Testis (tissue), 3 donors: ENCODE results near the gene ASIC2. TPM values are rescaled to one million over a fixed set of nuclear protein-coding genes. Genes with fewer than 3 reads are reported as not detected.

Experiments
- DNase-seq: peaks from one replicate; pipeline ENCODE4 v3.0.0-alpha.2; 2019
- H3K27ac ChIP-seq, 2 donors: fragments of 200-600 bp; sonication (generic); one replicate each; pipeline ENCODE4 v1.5.1; 2019
- H3K27me3 ChIP-seq: fragments of 200-600 bp; sonication (generic); one replicate; pipeline ENCODE4 v1.5.1; 2019
- H3K36me3 ChIP-seq: fragments of 200-600 bp; sonication (generic); one replicate; pipeline ENCODE4 v1.5.1; 2017; ENCODE audit warnings: low read depth; ENCODE audit errors: missing control alignments
- H3K4me1 ChIP-seq: fragments of 200-600 bp; sonication (generic); one replicate; pipeline ENCODE4 v1.5.1; 2019
- H3K4me3 ChIP-seq, 2 donors: fragments of 200-600 bp; sonication (generic); one replicate each; pipeline ENCODE4 v1.5.1; 2017 to 2019
- H3K9me3 ChIP-seq: fragments of 200-600 bp; sonication (generic); one replicate; pipeline ENCODE4 v1.5.1; 2017
- POLR2A ChIP-seq: fragments of 450-650 bp; IDR thresholded peaks from one replicate; pipeline ENCODE4 v1.6.1; 2017; ENCODE audit warnings: antibody characterized with exemption, mild to moderate bottlenecking, moderate library complexity
- WGBS, 2 donors: methylation state at CpG; one replicate each; pipeline ENCODE4 v1.1.5; 2018; 5-methylcytosine and 5-hydroxymethylcytosine counted together
- intact Hi-C: fragments of 100-400 bp; cut with DNase I; formaldehyde crosslinking; loops from one replicate; pipeline ENCODE4 v1.15.1; 2023; ENCODE audit warnings: low total_unique reads
- polyA plus RNA-seq: library from polyadenylated mRNA; stranded (reverse); fragments of 350-450 nt; fragmentation: Illumina TruSeq; extraction: RNeasy Lipid Tissue Mini Kit (QIAGEN cat#74804); gene quantifications from one replicate; pipeline ENCODE4 v1.2.3, GENCODE V29; 2014; ENCODE audit warnings: low read depth, low replicate concordance; ENCODE audit not compliant: insufficient read depth
- total RNA-seq, 2 donors: library from RNA; depleted of rRNA; stranded (reverse); fragments of >200 nt; gene quantifications; one replicate each; pipeline ENCODE4 v1.2.3, GENCODE V29; 2016
- TF ChIP-seq, protein P1 (sequence below), 3 experiments: fragments of 450-650 bp in 2 of 3; fragments of 200-600 bp in 1 of 3; sonication (generic) in 1 of 3; IDR thresholded peaks; one replicate each; pipeline ENCODE4 v1.5.1; 2016 to 2019; ENCODE audit warnings: antibody characterized with exemption in 3 of 3, mild to moderate bottlenecking in 2 of 3, moderate library complexity in 1 of 3

ASIC2 gene
- total and polyA plus RNA-seq, 3 donors from 2014 or later: 0.73 to 1.0 (median 0.81) TPM

GRCh38 chr17:33017366-33017765 lies 275.7 kb downstream of the ASIC2 start:
- TF ChIP-seq, protein P1, sequence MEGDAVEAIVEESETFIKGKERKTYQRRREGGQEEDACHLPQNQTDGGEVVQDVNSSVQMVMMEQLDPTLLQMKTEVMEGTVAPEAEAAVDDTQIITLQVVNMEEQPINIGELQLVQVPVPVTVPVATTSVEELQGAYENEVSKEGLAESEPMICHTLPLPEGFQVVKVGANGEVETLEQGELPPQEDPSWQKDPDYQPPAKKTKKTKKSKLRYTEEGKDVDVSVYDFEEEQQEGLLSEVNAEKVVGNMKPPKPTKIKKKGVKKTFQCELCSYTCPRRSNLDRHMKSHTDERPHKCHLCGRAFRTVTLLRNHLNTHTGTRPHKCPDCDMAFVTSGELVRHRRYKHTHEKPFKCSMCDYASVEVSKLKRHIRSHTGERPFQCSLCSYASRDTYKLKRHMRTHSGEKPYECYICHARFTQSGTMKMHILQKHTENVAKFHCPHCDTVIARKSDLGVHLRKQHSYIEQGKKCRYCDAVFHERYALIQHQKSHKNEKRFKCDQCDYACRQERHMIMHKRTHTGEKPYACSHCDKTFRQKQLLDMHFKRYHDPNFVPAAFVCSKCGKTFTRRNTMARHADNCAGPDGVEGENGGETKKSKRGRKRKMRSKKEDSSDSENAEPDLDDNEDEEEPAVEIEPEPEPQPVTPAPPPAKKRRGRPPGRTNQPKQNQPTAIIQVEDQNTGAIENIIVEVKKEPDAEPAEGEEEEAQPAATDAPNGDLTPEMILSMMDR (IDR thresholded peaks at IDR 0.05): no peak
- no peak for TF ChIP-seq POLR2A
- H3K4me3 ChIP-seq: no peak overlapping the region
- no peaks in the 10 kb centered on the region for H3K9me3 ChIP-seq
- intact Hi-C loops: no loop called here
- no peaks in the 10 kb centered on the region for H3K27me3 ChIP-seq
- no peak for DNase-seq
- no peak overlapping the region for H3K27ac ChIP-seq
- H3K4me1 ChIP-seq: no peaks in the 10 kb centered on the region
- 94 to 100% methylated on average over 5 of the region's 5 CpGs for WGBS, 2 donors
- no peaks in the 10 kb centered on the region for H3K36me3 ChIP-seq

DNA sequence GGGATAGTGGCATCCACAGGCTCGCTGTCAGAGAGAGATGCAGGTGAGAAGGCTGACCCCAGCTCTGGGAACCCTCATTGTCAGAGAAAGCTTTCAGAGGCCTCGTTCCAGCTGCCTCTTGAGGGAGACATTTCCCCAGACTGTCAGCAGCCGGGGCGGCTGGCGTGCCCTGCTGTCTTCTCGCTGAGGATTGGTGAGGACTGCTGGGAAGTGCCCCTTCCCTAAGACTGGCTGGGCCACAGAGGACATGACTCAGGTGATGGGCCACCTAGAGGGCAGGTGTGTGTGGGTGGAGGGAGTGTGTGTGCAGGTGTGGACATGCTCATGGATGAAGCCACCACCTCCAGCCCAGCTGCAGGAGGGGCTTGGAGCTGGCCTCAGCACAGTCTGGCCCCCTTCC lies 276.2 kb downstream of the ASIC2 start:
- H3K36me3 ChIP-seq: no peaks in the 10 kb centered on the region
- H3K27ac ChIP-seq: no peak overlapping the region
- no peak for DNase-seq
- TF ChIP-seq, protein P1 (IDR thresholded peaks at IDR 0.05): no peak
- no peak for TF ChIP-seq POLR2A
- intact Hi-C loops: no loop called here
- H3K4me1 ChIP-seq: no peaks in the 10 kb centered on the region
- H3K9me3 ChIP-seq: no peaks in the 10 kb centered on the region
- H3K4me3 ChIP-seq: no peak overlapping the region
- WGBS, 2 donors: 87 to 100% methylated on average over 1 to 6 of the region's 6 CpGs
- H3K27me3 ChIP-seq: no peaks in the 10 kb centered on the region

DNA sequence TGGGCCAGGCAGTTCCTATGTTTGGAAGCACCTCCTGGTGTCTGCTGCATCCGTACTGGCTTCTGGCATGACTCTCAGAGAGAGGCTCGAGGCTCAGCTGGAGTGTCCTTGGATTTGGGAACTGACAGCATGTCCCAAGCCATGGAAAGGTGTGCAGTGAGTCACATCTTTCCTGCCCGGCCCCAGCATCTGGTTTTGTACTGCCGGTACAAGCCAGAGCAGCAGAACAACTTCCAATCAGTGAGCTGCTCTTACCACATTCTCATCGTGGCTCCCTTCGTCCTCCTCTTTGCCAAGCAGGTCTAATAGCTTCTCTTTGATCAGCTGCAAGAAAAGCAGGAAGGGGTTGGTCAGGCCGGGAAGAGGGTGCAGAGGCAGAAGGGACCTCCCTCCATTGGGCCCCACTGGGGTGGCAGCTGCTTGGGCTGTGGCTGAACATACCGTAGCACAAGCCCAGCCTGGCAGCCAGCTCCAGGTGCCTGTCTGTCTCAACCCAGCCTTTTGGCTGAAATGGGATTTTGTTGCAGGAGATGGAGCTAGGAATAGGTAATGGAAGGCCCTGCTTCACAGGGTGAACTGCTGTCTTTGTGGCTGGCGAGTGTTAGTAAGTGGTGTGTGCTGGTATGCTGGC lies 277.3 kb downstream of the ASIC2 start:
- DNase-seq: no peak
- no peak overlapping the region for H3K4me3 ChIP-seq
- TF ChIP-seq, protein P1 (IDR thresholded peaks at IDR 0.05): no peak
- no peak for TF ChIP-seq POLR2A
- WGBS, 2 donors: 75% methylated on average over 9 of the region's 9 CpGs
- no peaks in the 10 kb centered on the region for H3K4me1 ChIP-seq
- no peaks in the 10 kb centered on the region for H3K36me3 ChIP-seq
- intact Hi-C loops: no loop called here
- no peaks in the 10 kb centered on the region for H3K9me3 ChIP-seq
- no peaks in the 10 kb centered on the region for H3K27me3 ChIP-seq
- H3K27ac ChIP-seq: no peak overlapping the region

GRCh38 chr17:33014751-33015150 lies 278.3 kb downstream of the ASIC2 start:
- DNase-seq: no peak
- Histone ChIP-seq H3K4me1 (no peaks in the 10 kb centered on the region), H3K36me3 (no peaks in the 10 kb centered on the region), H3K4me3 (no peak overlapping the region), H3K9me3 (no peaks in the 10 kb centered on the region), H3K27me3 (no peaks in the 10 kb centered on the region), H3K27ac (no peak overlapping the region)
- intact Hi-C loops: no loop called here
- no peak for TF ChIP-seq POLR2A
- TF ChIP-seq, protein P1 (IDR thresholded peaks at IDR 0.05): no peak
- 75 to 79% methylated on average over 7 of the region's 7 CpGs for WGBS, 2 donors
